Fibroblast of gingiva (primary cell): ENCODE results near the gene STAT5B.

ENCODE experiments used
- DNase-seq: peaks from one replicate; pipeline ENCODE4 v3.0.0-alpha.2; 2011; ENCODE audit warnings: low read depth

Gene STAT5B

DNA sequence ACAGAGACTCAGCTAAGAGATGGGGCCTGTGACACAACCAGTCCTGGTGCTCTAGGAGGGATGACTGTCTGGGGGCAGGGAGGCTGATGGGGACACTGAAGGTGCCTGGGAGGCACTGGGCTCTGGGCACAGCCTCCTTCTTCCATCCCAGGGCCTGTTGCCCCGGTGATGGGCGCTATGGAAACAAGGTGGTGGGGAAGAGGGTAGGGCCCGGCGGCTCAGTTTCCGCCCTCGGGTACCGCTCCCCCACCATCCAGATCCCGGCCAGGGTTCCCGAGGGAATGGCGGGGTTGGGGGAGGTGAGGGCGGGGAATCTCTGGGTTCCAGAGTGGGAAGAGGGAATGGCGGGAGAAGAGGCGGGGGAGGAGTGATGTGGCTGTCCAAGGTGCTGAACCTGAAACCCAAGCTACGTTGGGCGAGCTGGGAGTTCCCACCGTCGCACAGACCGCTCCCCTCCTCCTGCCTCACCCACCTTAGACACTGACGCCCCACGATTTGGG, 96.2 kb downstream of the STAT5B start:
- DNase-seq, result no peak

DNA sequence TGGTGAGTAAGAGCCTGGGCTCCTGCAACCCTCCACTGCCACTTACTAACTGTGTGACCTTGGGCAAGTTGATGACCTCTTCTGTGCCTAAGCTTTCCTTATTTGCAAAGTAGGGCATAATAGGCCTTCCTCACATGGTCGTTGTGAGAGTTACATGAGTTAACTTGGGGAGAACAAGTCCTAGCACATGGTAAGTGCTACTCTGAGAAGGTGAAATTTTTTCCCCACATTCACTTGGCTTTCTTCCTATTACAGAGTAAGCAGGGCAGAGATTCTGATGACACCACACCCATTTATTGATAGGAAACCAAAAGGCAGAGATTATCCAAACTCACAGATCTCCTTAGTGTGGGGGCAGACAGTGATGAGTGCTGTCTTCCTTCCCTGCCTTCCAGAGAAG, 96.9 kb downstream of the STAT5B start:
- DNase-seq, result no peak

DNA sequence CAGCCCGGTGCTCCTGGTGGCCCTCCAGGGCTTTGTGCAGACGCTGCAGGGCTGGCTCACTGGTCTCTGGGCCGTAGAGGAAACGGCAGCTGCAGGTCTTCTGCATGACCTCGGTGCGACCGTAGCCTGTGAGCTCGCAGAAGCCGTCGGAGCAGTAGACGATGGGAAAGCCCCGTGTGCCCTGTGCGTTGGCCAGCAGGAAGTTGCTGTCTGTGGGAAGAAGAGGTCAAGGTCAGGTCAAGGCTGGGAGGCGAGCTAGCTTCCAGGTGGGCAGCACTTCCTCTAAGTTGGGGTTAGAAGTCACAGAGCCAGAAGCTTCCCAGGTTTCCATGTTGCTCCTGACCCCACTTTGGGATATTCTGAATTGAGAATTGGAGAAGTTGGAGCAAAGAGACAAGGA, 97.4 kb downstream of the STAT5B start:
- no peak for DNase-seq

DNA sequence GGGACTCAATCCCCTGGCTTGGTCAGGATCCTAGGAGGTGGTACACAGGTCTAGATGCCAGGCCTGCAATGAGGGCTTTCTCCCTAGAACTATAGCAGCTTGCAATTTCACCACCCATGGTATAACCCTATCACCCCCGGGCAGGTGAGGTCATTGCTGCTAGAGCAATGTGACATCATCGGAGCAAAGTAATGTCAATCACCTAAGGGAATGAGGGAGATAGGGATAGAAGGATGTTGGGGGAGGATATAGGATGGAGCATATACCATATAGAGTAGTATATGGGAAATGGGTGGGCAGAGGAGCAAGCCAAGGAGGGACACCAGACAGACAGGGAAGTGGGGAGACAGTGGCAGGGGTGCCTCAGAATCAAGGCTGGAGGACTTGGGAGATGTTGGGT, 98.5 kb downstream of the STAT5B start:
- no peak for DNase-seq

DNA sequence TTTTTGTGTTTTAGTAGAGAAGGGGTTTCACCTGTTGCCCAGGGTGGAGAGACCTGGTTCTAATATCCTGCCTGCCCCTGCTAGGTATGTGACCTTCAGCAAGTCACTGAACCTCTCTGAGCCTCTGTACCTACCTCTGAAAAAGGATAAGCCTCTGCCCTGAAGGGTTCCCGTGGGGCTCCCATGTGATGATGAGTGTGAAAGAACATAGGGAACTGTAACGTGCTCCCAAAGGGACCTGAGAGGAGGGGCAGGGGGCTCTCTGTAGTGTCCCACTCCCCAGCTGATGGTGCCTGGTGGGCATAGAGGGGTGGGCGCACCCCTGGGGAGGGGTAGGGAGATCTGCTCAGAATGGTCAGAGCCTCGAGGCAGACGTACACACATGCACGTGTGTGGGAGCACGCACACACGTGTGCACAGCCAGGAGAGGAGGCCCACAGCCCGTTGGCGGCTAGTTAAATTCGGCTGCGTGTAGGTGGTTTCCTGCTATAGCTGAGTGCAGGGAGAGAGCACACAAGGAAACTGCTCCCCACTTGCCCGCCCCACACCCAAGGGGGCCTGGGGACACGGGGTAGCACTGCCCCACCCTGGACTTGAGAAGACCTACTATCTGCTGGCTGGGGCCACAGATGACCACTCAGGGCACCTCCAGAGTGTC, 101.9 kb downstream of the STAT5B start:
- no peak for DNase-seq

DNA sequence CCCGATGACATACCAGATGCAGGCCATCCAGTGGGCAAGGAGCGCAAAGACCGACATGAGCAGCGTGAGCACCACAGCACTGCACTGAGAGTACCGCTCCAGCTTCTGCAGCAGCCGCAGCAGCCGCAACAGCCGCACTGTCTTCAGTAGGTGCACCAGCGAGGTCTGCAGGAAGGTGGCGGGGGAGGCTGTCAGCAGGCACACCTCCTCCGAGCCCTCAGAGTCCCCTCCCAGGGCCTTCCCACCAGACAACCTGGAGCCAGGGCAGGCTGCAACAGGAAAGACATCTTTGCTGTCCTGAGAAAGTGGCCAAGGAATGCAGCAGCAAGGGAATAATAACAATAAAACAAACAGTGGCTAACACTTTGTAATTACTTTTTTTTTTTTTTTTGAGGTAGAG, 104.4 kb downstream of the STAT5B start:
- DNase-seq, result no peak

DNA sequence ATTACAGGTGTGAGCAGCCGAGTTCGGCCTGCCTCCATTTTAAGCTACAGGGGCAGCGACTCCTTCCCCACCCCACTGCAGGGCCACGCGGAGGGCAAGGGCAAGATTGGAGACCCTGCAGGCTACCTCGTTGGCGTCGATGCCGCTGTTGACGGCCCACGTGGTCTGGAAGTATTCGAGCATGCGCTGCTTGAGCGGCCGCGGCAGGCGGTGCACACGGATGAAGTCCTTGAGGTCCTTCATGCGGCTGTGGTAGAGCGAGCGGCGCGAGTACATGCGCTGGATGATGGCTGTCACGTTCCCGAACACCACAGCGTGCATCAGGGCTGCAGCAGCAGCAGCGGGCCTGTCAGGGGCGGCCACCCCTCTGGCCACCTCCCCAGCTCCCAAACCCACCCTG, 106.8 kb downstream of the STAT5B start:
- DNase-seq, result no peak

DNA sequence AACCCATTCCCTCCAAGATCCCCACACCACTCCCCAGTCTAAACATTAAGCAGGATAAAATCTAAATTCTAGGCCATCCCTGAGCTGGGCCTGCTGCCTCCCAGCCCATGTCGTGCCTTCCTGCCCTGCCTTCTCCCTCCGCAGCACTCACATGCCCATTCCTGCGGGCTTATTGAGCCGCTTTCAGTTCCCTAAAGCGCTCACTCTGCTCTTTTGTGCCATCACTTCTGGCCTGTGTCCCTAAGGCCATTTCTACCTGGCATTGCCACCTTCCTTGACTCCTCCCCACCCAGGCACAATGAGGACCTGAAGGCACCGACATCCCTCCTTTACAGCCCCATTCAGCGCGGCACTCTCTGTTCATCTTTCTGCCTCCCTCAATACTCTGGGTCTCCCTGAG, 108.4 kb downstream of the STAT5B start:
- no peak for DNase-seq

DNA sequence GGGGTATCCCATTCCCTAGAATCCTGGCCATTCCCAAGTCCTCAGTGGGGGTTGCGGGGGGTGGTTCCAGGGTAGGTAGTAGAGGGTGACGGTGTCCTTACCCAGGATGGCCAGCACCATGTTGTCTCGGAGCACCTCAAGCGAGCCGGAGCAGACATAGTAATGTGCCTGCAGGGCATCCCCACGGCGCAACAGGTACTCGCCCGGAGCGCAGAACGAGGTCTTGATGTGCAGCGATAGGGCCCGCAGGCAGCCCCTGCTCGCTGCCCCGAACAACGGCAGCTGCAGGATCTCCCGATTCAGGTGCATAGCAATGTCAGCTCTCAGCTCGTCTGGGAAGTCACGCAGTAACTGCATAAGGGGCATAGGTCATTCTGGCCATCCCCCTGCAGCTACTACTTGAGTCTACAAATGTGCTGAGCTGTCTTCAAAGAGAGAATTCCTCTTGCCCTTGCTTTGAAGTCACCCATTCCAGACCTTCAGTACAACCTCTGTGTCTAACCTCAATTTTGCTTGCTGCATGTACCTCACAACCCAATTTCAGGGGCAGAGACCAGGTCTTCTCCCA, 109.9 kb downstream of the STAT5B start:
- no peak for DNase-seq

DNA sequence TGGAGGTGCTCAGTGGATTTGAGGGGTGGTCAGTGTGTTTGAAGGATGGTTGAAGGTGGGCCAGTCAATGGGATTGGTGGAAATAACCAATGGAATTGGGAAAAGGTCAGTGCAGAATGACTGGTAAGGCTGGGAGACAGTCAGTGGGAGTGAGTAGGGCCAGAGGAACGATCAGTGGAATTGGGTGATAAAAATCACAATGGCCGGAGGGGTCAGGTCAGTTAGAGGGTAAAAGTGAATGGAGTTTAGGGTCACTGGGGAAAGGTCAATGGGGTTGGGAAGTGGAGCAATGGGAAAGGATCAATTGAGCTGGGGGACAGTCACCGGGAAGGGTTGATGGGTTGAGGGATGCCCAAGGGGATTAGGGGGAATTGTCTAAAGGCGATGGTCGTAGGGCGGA, 110.4 kb downstream of the STAT5B start:
- DNase-seq, result no peak

DNA sequence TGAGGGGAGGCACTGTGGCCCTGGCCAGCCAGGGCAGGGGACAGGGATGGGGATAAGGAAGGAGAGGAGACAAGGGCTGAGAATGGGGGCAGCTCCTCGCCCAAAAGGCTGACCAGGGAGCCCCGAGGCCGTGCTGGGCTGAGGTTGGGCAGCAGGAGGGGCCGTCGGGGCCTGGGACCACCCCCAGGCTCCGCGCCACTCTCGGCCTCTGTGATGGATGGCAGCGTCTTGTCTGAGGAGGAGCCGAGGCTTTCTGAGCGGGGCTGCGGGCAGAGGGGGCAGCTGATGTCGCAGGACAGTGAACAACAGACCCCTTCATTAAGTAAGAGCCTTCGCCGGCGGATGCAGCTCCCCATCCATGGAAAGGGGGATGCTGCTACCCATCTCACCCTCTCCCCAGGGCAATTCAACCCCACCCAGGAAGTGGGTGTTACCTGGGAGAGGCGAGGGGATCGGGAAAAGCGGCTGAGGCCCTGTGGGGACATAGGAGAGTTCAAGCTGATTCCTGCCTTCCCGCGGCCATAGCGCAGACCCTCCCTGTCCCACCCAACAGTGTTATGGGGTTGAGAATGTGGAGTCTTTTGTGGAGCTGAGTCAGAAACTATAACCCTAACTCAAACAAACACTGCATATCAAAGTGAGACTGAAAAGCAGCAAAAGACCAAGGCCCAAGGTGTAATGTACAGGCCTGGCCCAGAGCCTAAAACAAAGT, 112.3 kb downstream of the STAT5B start:
- no peak for DNase-seq

DNA sequence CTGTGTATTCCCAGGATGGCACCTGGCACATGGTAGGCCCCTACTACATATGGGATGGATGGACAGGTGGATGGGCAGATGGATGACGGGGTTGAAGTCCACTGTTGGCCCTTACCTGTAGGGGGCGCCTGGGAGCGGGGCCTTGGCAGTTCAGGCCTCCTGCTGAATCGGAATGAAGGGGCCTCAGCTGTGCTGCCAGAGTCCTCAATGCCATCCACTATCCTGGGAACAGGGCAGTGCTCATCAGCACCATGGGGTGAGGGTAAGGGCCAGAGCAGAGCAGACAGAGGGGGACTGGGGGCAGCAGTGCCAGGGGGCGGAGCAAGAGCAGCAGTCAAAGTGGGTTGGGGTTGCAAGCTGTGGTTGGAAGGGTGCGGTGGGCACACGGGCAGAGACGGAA, 113.1 kb downstream of the STAT5B start:
- DNase-seq, result no peak

DNA sequence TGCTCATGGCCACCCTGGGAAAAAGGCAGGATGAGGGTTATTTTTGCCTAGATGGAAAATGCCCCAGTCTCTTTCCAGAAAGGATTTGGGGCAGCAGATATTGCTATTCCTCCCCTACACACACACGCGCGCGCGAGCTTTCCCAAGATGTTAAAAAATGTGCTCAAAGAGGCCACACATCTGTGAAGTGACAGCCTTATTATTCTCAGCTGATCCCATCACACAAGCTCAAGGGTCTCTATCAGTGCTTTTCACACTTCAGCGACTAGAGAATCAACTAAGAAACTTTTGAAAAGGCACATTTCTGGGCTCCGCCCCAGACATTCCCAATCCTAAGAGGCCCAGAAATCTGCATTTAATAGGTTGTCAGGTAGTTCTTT, 115.7 kb downstream of the STAT5B start:
- DNase-seq, result no peak

DNA sequence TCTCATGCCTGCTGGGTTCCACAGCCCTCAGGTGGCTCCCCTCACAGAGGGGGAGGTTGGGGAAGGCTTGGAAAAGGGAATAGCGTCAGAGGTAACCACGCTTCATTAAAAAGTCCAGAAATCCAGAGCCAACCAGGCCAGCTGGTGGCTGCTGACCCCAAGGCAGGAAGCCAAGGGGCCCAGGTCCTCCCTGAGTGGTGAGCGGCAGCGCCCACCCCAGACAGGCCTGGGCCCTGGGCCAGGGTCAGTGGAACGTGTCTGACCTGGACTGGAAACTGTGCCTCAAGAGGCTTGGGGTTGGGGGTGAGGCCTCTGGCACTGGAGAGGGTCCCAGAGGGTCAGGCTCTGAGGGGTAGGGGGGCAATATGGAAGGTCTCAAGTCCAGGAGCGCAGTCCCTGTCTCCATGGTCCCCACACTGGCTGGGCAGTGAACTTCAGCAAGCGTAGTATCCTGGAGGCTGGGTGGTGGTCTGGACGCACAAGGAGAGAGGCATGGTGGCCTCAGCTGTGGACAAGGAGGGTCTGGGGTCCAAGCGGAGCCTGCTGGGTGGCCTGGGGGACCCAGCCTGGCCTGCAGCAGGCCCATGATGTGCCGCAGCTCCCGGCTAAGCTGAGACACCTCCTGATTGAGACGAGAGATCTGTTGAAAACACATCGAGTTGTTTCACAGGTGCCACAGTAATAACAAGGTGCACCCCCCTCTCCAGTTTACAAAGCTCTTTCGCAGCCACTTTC, 116.2 kb downstream of the STAT5B start:
- DNase-seq, result no peak

DNA sequence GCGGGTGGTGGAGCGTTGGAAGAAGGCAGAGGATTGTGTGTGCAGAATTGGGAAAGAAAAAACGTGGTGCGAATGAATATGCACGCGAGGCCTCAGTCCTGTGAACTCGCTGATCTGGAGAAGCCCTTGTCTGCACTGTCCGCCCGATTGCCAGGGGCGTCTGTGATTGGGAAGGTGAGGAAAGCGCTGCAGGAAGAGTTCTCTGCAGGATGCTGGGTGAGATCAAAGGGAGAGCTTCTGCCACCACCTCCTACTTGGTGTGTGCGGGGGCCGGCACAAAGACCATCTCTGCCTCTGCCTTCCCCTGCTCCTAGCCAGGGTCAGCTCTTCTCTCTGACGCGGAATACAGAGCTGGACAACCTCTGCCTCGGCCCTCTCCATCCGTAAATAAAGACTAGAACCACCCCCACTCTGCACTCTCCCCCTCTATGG, 120.6 kb downstream of the STAT5B start:
- peak; percentile 18 for DNase-seq

DNA sequence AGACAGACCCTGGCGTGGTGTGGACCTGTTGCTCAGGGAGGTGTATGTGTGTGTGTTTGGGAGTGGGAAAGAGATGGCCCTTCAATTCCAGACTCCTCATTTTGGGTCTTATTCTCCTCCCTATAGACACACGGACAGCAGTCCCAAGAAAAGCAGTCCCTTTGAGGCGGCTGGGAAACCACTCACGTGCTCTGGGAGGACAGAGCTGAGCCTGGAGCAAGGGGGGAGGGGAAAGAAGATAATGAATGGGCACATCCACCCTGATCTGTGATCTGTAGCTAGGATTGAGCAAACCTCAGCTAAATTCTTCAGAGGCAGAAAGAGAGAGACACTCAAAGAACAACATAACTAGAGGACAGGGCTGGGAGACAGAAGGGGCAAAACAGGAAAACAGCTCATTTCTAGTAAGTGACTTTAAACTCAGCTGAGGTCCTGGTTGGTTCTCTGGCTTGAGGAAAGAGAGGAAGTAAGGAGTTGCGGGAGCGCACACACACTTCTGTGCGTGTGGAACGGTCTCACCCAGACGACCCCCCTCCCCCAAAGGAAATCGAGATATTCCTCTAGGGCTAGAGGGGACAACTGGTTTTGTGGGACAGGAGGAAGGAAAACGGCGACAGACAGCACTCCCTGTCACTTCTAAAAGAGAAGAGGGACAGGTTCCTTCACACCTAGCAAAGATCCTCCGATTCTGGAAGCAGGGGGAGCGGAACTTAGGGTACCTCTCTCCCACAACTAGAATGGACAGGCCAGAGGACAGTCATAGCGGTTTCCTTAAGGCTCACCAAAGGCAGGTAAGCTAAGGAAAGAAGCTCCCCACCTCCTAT, 122.1 kb downstream of the STAT5B start:
- DNase-seq, result peak; percentile 30
